Astrocyte of the spinal cord (primary cell): ENCODE data around the gene CD40LG.

ENCODE experiments used
- DNase-seq: peaks from one replicate; pipeline ENCODE4 v3.0.0; 2011; ENCODE audit warnings: low read depth, low spot score
- H3K4me3 ChIP-seq: 2 replicates; pipeline ENCODE4 v1.5.1; 2011; ENCODE audit warnings: low read depth, mild to moderate bottlenecking, low read length, moderate library complexity
- in situ Hi-C: cut with HindIII; loops from 2 replicates; pipeline ENCODE4 v1.10.0; 2017; ENCODE audit warnings: low sequenced_read_pairs
- TF ChIP-seq, protein P1 (sequence below): IDR thresholded peaks from 2 replicates; pipeline ENCODE4 v1.5.1; 2012; ENCODE audit warnings: low read depth, mild to moderate bottlenecking, low read length, inconsistent platforms

The CD40LG gene

GRCh38 chrX:136619899-136620505 is 28.0 kb upstream of the CD40LG start:
- in situ Hi-C loops = no loop called here
- DNase-seq = no peak

GRCh38 chrX:136620780-136621179 is 27.2 kb upstream of the CD40LG start:
- DNase-seq = no peak
- TF ChIP-seq, protein P1, sequence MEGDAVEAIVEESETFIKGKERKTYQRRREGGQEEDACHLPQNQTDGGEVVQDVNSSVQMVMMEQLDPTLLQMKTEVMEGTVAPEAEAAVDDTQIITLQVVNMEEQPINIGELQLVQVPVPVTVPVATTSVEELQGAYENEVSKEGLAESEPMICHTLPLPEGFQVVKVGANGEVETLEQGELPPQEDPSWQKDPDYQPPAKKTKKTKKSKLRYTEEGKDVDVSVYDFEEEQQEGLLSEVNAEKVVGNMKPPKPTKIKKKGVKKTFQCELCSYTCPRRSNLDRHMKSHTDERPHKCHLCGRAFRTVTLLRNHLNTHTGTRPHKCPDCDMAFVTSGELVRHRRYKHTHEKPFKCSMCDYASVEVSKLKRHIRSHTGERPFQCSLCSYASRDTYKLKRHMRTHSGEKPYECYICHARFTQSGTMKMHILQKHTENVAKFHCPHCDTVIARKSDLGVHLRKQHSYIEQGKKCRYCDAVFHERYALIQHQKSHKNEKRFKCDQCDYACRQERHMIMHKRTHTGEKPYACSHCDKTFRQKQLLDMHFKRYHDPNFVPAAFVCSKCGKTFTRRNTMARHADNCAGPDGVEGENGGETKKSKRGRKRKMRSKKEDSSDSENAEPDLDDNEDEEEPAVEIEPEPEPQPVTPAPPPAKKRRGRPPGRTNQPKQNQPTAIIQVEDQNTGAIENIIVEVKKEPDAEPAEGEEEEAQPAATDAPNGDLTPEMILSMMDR = no peak
- in situ Hi-C loops = no loop called here
- no peak overlapping the region for H3K4me3 ChIP-seq

More at GRCh38 chrX:136619899-136620505, 28.0 kb upstream of the CD40LG start:
- TF ChIP-seq, protein P1 = no peak
- no peak overlapping the region for H3K4me3 ChIP-seq

DNA sequence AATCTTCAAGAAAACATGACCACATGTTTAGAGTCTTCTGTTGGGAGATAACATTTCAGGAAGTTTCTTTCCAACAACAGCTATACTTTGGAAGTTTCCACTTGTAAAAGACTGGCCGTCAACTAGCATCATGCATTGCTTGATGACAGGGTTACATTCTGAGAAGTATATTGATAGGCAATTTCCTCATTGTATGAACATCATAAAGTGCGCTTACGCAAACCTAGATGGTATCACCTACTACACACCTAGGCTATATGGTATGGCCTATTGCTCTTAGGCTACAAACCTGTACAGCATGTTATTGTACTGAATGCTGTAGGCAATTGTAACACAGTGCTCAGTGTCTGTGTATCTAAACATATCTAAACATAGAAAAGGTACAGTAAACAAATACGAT is 25.4 kb upstream of the CD40LG start:
- no peak for DNase-seq
- in situ Hi-C loops = no loop called here
- H3K4me3 ChIP-seq = no peak overlapping the region
- TF ChIP-seq, protein P1 = no peak

DNA sequence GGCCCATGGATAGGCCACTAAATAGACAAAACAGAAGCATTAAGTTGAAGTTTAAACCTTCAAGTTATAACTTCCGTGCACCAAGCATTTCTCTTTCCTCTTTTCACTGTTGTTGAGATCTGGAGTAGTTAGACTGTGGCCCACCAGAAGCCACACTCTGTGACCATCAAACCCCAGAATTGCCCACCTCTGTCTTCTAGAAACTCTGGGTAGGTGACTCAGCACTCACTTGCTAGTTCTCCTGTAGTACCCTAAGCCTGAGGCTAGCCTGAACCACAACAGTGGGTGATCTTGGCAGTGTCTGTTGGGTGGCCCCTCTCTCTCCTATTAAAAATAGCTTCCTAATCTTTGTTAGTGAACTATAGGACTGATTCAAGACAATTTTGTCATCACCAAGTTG is 24.6 kb upstream of the CD40LG start:
- TF ChIP-seq, protein P1 = no peak
- no peak overlapping the region for H3K4me3 ChIP-seq
- in situ Hi-C loops = no loop called here
- DNase-seq = no peak

- in situ Hi-C loops = no loop called here
- TF ChIP-seq, protein P1 = no peak
Observed at GRCh38 chrX:136625246-136625645, 22.7 kb upstream of the CD40LG start.

DNA sequence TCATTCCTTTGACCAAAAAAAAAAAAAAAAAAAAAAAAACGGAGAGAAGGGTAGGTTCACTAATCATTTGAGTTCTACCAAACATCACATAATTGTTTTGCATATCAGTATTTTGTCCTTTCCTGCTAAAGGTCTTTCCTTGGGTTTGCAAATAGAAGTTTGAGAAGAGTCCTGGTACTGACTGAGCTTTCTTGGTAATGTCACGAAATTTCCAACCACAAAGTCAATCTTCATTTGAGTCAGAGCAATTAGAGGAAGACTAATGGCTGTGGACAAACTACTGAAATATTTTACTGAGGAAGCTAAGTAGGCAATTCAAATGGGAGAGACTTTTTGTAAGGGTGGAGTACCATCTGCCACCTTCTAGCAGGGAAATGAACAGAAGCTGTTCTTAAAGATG is 21.7 kb upstream of the CD40LG start:
- TF ChIP-seq, protein P1 = no peak
- H3K4me3 ChIP-seq = no peak overlapping the region
- DNase-seq = no peak
- in situ Hi-C loops = no loop called here

More at GRCh38 chrX:136625246-136625645, 22.7 kb upstream of the CD40LG start:
- no peak for DNase-seq
- H3K4me3 ChIP-seq = no peak overlapping the region

- in situ Hi-C loops = no loop called here
- H3K4me3 ChIP-seq = no peak overlapping the region
- no peak for DNase-seq
- TF ChIP-seq, protein P1 = no peak
Observed at GRCh38 chrX:136626891-136627290, 21.1 kb upstream of the CD40LG start.
